GM21619 (cell line): Measurements from ENCODE around the gene KCNA3.

Source experiments
- ATAC-seq: cut with Tn5 transposase; IDR thresholded peaks from one replicate; pipeline ENCODE4 v1.9.1; 2021; ENCODE audit not compliant: unreplicated experiment

Gene KCNA3

DNA sequence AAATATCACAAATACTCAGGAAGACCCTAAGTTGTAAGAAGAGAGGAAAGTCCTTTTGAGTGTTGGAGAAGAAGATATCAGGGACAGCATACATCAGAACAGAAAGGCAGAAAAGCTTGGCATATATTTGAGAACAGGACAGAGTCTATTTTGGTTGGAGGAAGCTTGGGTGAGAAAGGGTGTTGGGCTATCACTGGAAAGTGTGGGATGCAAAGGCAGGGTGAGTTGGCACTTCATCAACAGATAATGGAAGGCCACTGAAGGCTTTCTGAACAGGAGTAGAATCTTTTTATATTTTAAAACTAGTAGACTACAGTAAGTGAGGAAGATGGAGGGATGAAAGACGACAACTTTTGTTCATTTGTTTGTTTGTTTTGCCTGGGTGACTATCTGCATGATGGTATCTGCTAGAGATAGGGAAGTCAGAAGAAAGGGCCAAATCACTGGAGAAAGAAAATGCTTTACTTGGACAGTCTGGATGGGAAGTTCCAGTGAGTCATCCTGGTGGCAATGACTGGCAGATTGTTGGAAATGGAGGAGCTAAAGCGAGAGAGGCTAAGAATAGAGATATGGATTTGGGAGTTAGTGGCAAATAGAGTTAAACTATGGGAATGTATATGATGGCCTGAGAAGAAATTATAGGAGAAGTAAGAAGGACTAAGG, 34.9 kb downstream of the KCNA3 start:
- ATAC-seq: no peak

DNA sequence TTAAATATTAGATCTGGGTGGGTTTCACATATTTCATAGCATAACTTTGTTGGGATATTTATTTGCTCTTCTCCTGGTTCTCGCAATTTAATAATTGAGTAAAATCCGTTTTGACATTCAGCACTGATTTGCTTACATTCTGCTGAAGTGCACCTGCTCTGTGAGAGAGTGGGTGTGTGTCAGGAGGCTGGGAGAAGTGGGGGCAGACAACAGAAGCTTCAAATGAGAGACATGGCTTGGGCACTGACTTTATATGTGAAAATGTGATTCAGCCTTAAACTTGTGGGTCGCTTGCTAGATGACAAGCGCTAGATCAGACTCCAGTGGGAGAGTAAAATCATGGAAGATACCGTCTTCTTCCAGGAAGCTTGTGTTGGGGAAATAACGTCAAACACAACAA, 36.2 kb downstream of the KCNA3 start:
- no peak for ATAC-seq

DNA sequence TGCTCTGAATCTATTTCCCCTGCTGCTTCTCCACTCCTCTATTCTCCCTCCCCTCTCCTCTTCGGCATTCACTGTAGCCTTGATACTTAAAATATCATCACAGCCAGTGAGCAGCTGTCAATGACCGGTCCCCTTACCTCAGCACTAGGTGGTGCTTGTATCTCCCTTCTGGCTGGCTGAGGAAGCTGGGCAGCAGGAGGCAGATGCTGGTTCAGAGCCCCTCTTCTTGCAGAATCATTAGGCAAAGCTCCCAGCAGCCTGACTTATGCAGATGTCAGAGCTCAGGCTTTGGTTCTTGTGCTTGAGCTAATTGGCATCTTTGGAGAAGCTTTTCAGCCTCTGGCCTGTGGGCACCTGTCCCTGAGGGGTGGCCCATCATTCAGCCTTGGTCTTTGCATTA, 36.7 kb downstream of the KCNA3 start:
- no peak for ATAC-seq

DNA sequence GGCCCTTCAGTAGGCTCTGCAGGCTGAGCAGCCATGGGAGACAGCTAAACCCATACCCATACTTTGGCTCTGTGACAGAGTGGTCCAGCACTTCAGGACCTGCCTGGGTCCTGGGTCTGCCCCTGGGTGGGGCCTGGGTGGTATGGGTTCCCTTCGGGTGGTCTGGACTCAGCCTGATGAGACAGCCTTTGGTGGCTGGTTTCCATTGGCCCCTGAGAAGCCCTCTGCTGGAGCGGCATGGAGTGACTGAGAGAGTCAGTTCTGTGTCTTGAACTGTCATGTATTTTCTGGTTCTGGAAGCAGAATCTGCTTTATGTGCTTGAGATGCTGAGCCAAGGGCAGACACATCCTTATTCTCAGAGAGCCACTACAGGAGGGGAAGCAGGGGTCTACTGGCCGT, 37.3 kb downstream of the KCNA3 start:
- ATAC-seq: no peak

DNA sequence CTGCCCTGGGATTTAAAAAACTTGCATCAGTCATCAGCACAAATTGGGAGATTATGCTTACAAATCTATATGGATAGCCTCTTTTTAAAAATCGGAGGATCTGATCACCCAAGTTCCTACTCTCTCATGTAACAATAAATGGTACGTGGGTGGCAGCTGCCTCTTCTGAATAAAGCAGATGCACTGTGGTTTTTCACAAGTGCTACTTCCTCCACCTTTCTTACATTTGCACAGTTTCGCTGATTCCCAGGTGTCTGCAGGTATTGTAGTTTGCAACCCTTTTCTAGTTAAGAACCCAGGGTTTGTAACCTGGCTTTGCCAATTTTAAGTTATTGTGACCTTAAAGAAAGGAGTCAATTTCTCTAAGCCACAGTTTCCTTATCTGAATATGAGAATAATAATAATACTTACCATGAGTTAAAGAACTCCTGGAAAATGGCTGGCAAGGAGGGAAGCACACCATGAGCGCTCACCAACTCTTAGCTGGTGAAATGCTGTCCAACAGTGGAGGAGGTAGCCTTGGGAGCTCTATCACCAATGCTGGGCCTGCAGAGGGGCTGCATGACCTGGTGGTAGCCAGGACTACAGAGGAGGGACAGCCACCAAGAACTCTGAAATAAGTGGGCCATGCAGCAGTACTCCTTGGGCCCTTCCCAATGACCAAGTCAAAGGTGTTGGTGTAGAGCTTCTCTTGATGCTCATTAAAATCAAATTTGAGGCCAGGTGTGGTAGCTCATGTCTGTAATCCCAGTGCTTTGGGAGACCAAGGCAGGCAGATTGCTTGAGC, 38.4 kb downstream of the KCNA3 start:
- ATAC-seq: no peak

DNA sequence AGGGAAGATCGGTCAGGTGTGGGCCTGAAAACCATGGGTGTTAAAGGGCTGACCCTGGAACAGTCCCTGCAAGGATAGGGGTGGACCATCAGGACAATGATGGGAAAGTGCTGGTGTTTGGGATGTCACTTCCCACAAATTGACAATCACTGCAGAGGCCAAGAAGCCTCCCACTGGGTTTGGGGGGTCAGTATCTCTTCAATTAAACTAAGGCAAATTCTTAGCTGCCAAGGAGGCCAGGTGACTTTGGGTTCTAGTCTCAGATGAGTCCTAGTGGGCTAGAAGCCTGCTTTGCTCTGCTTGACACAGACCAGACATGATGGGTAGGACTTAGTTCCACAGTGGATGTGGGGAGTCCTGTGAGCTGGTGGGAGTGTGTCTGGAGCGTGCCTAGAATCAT, 39.3 kb downstream of the KCNA3 start:
- ATAC-seq: no peak

DNA sequence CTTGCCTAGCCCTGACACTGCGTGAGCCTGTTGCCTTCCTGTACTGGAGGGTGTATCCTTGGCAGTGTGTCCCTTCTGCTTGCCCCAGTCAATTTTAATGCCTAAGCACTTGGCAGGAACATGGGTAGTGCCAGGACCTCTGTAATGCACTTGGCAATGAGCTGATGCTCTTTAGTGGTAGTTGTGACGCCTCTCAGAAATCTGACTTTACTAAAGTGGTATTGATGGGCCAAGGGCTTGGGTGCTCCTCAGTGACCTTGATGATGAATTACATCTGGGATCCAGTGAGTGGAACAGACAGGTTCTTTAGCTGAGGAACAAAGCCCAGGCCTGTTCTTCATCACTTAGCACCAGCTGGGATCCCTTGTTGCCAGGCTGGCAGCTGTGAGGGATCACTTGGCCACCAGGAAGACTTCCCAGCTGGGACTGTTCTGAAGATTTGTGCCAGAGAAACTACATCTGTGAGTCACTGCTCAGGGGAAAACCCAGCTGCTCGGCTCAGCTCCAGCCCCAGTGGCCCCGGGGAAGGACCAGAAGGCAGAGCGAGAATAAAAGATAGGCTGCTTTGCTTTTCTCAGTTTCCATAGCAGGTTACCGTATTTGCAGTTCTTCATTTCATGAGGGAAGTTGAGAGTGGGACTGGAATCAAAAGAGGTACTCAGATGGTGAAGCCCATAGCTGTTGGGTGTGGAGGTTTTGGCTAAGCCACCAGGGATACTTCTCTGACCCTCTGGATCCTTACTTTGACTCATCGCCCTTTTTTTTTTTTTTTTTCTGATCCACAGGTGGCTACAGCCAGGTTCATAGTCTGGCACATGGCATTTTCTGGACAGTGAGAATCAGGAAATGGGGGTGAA, 40.1 kb downstream of the KCNA3 start:
- ATAC-seq: peak; percentile 66

DNA sequence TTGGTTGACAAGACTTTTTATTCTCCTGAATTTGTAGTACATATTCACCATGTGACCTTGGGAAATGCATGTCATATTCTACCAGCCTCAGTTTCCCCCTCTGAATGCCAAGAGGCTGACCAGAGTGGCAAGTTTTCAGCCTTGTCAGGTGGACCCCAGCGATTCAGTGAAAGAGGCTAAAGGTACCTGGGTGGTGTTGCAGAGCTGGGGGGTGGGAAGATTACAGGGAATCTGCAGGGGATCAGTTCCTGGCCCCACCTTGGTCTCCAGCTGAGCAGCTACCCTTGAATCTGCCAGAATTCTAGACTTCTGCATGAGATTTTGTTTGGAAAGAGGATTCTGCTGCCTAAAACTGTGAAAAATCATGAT, 40.7 kb downstream of the KCNA3 start:
- ATAC-seq: no peak

DNA sequence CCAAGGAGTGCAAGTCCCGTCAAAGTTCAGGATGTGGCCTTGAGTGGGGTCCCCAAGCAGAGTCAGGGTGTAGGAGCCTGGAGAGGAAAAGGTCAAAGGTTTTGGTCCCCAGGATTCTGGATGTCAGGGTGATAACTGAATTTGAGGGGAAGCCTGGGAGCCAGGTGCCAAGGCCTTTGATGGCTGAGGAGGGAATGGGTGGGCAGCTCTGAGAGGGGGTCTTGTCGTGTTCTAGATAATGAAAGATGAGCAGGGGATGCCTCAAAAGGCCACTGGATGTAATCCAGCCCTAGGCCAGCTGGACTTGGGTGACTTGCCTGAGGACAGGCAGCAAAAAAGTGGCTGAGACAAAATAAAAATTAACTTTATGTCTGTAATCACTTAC, 41.1 kb downstream of the KCNA3 start:
- no peak for ATAC-seq

DNA sequence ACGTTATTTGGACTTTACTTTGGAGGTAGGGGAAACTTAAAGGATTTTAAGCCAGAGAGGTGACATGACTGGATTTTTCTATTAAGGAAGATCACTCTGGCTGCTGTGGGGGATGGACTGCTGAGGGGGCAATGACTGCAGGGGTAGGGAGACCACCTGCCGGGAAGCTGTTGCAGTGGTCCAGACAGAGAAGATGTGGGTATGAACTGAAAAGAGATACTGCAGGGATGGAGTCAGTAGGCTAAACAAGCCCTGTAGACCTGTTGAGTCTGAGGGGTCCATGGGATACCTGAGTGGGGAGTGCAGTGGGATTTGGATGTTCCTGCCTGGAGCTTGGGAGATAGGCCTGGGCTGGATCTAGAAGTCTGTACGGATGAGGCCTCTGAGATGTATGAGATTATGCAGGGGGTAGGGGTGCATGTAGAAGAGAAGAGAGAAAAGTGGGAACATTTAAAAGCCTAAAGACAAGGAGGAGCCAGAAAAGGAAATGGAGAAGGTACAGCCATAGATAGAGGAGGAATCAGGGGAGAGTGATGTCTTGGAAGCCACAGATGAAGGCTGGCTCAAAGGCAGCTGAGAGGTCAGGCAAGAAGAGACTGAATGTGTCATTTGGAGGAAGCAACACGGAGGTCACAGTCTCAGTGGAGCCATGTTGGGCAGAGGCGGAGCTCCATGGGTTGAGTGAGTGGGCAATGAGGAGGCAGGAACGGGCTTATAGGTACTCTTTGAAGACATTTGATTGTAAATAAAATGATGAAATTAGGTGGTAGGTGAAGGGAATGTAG, 42.7 kb downstream of the KCNA3 start:
- no peak for ATAC-seq

DNA sequence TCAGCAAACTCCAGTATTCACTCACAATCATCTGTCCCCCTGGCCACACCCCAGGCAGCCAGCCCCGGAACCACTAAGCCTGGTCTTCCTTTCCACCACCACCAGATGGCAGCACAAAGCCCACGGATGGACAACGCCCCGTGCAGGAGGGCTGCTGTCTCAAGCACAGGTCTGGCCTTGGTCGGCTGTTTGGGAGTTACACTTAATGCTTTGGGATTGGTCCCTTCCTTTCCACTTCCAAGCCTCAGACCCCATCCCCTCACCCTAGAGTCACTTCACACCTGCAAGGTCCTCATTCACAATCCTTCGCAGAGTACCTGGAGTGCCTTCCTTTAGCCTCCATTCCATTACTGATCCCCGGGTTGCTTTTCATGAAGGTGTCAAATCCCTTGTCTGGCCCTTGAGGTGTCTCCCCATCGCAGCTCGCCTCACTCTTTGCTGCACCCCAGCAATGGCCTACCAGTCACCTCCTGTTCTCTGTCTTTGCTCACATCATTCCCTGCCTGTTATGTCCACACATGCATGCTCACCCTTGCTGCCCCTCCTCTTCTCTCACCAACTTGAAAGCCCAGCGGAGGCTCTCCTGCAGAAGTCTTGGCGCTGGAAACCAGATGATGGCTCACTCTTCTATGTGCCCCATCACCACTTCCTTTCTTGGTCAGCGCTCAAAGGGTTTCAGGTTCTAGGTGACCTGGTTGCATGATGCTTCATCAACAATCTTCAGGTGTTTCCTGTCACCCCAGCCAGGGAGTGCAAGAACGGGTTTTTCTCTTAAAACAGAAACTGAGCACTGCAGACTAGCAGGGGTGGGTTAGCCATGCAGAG, 43.7 kb downstream of the KCNA3 start:
- peak; percentile 45 for ATAC-seq

DNA sequence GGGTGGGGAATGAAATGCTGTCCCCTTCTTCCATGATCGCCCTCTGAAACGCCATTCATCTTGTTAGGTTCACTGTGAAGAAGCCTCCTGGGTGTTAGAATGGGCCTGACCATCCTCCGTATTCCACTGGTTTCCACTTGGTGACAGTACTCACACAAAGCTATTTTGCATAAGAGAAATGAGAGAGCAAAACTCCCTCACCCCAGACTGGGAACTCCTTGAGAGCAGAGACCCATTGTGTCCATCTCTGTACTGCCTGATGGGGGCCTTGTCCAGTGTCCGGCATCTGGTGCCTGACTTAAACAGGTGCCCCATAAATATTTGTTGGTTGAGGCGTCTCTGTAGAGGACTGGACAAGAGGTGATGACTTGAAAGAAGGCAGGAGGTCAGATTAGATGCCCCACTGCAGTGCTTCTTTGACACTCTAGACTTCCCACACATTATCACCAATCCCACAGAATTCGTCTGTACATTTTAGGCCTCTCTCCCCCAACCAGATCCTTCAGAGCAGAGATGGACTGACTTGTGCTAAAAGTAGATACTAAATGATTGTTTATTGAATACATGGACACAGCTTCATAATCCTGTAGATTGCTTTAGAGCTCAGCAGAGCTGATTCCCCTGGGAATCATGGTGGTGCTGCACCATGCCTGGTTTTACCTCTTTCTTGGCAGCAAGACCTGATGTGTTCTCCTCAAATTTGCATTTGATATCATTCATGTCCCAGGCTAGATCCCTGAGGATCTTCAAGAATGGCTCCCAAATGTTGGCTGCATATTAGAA, 46.2 kb downstream of the KCNA3 start:
- no peak for ATAC-seq

DNA sequence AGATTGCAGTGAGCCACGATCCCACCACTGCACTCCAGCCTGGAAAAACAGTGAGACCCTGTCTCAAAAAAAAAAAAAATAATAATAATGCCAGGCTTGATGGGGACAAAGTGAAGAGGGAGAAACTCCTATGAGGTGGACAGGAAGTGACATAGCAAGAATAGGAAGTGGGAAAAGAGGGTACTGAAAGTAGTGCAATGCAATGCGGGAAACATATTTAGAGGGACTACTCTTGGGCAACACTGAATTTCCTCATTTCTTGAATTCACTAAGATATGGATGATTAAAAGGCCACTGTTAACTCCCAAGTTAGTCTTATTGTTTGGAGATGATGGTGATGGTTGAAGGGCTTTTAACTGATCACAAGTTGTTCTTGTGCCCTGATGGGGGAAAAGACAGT, 47.0 kb downstream of the KCNA3 start:
- no peak for ATAC-seq

DNA sequence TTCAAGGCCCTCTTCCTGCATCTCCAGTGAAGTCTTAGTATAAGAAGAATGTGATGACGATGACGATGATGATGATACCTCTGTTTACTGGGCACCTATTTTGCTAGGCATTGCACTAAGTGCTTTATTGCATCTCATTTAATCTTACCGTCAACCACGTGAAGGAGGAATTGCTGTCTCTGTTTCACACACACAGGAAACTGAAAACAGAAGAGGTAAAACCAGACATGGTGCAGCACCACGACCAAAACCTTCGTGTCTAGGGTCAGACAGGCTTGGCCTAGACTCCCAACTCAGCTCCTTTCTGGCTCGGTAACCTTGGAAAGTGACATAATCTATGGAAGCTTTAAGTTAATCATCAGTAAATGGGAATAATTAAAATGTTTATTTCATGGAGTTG, 47.9 kb downstream of the KCNA3 start:
- no peak for ATAC-seq
